ENCODE results near the gene SRXN1.
"Not testable (repeated sequence)": the region's sequence is repeated elsewhere in the genome, so short reads cannot be mapped to it uniquely, and the experiment has no call there.

The SRXN1 gene

GRCh38 chr20:653110-653589 is at the start of gene SRXN1:
Gene SRXN1 (minus strand): TSS chr20:653200. CDS start chr20:653185, 15 bp downstream.
- ATAC-seq, result peak; percentile 93
- DNase-seq, result peak; percentile 90

GRCh38 chr20:701401-702129 is 48.6 kb upstream of the SRXN1 start:
- ATAC-seq (no peak), DNase-seq (no peak)

- no peak for DNase-seq
- ATAC-seq, result no peak
These were observed 46.9 kb upstream of the SRXN1 start for GRCh38 chr20:699811-700338.

GRCh38 chr20:699342-699741 is 46.3 kb upstream of the SRXN1 start:
- DNase-seq (no peak), ATAC-seq (no peak)

- DNase-seq (no peak), ATAC-seq (no peak)
These were observed 45.3 kb upstream of the SRXN1 start for GRCh38 chr20:698276-698675.

GRCh38 chr20:697826-698225 is 44.8 kb upstream of the SRXN1 start:
- ATAC-seq, result no peak
- no peak for DNase-seq

- DNase-seq (no peak), ATAC-seq (no peak)
These were observed 42.3 kb upstream of the SRXN1 start for GRCh38 chr20:695165-695866.

- DNase-seq (no peak), ATAC-seq (no peak)
These were observed 41.5 kb upstream of the SRXN1 start for GRCh38 chr20:694496-694895.

- not testable (repeated sequence) for DNase-seq, ATAC-seq
These were observed 40.8 kb upstream of the SRXN1 start for GRCh38 chr20:693786-694185.

GRCh38 chr20:692044-692443 is 39.0 kb upstream of the SRXN1 start:
- no peak for DNase-seq
- ATAC-seq, result no peak

- ATAC-seq, result no peak
- DNase-seq, result no peak
These were observed 36.9 kb upstream of the SRXN1 start for GRCh38 chr20:689947-690346.

GRCh38 chr20:689348-689747 is 36.3 kb upstream of the SRXN1 start:
- no peak for ATAC-seq
- no peak for DNase-seq

- DNase-seq, result no peak
- no peak for ATAC-seq
These were observed 35.8 kb upstream of the SRXN1 start for GRCh38 chr20:688809-689212.

- ATAC-seq (no peak), DNase-seq (no peak)
These were observed 34.6 kb upstream of the SRXN1 start for GRCh38 chr20:687468-688203.

GRCh38 chr20:684676-685319 is 31.8 kb upstream of the SRXN1 start:
- ATAC-seq (no peak), DNase-seq (no peak)

GRCh38 chr20:682123-682522 is 29.1 kb upstream of the SRXN1 start:
- ATAC-seq, result no peak
- DNase-seq, result no peak

GRCh38 chr20:680638-681187 is 27.7 kb upstream of the SRXN1 start:
- DNase-seq, result no peak
- ATAC-seq, result no peak

- ATAC-seq (no peak), DNase-seq (no peak)
These were observed 25.0 kb upstream of the SRXN1 start for GRCh38 chr20:677957-678356.

GRCh38 chr20:676967-677366 is 24.0 kb upstream of the SRXN1 start:
- no peak for ATAC-seq

GRCh38 chr20:676315-676937 is 23.4 kb upstream of the SRXN1 start:
- ATAC-seq (no peak), DNase-seq (no peak)

More at GRCh38 chr20:676967-677366, 24.0 kb upstream of the SRXN1 start:
- DNase-seq, result no peak
